ENCODE results near the gene PUS7.
"Not testable (repeated sequence)": the region's sequence is repeated elsewhere in the genome, so short reads cannot be mapped to it uniquely, and the experiment has no call there.

The PUS7 gene

GRCh38 chr7:105532709-105533460, 10.8 kb upstream of the PUS7 start:
- no peak for DNase-seq (ENCODE audit: extremely low read depth, low read depth)
- TF ChIP-seq CTCF (IDR thresholded peaks at IDR 0.05; ENCODE audit: low read depth, low read length), result no peak

DNA sequence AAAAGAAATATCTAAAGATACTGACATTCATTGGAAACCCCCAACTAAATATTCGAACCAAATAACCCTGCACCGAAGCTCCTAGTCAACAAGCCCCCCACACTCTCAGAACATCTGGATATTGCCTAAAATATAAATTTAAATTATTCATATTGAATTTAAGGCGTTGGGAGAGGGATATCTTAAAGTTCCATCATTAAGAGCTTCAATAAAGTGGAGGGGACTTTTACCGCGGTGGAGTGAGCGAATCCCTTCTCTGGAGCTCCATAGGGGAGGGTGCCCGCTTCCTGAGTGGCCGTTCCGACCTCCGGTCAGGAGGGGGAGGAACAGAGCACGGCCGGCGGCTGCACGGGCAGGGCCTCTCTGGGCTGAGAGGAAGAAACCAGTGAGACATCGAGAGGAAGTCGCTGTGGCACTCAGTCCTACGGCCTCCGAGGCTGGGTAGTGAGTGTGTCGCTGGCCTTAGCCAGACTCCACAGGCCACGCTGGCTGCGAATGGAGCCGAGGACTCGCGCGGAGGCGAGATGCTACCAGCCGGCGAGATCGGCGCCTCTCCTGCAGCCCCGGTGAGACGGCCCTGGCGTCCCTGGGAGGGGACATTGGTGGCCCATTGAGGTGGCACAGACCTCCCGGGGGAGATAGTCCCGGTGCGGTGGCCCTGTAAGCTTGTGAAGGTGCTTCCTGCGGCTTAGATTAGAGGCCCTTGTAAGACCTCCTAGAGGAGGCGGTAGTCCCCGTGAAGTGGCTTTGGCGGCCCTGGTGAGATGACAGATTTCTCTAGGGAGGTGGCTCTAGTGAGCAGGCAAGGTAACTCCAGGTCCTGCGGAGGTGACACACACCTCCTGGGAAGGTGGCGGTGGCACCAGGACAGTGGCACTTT, 10.0 kb upstream of the PUS7 start, which contains the start of gene RINT1:
Gene RINT1 (plus strand): TSS at position 410 of the 880 bp plus-strand sequence. CDS start 115 bp downstream, at position 525.
- peak; percentile 85 for TF ChIP-seq CTCF (IDR thresholded peaks at IDR 0.05; ENCODE audit: low read depth, low read length)

GRCh38 chr7:105530546-105530945, 8.5 kb upstream of the PUS7 start:
- no peak for DNase-seq (ENCODE audit: extremely low read depth, low read depth)
- TF ChIP-seq CTCF (IDR thresholded peaks at IDR 0.05; ENCODE audit: low read depth, low read length), result no peak

More for the DNA sequence above, 10.0 kb upstream of the PUS7 start, which contains the start of gene RINT1:
- DNase-seq (ENCODE audit: extremely low read depth, low read depth), result peak; percentile 73

- TF ChIP-seq CTCF (IDR thresholded peaks at IDR 0.05; ENCODE audit: low read depth, low read length), result no peak
- no peak for DNase-seq (ENCODE audit: extremely low read depth, low read depth)
Observed at GRCh38 chr7:105530126-105530525, 8.1 kb upstream of the PUS7 start.

DNA sequence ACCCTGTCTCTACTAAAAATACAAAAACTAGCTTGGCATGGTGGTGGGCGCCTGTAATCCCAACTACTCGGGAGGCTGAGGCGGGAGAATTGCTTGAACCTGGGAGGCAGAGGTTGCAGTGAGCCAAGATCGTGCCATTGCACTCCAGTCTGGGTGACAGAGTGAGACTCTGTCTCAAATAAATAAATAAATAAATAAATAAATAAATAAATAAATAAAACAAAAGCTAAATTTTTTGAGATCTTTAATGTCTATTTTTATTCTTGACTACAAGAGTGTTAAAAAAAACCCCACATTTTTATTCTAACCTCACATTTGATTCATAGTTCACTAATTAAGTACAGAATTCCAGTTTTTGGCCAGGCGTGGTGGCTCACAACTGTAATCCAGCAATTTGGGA, 5.7 kb upstream of the PUS7 start:
- not testable (repeated sequence) for DNase-seq (ENCODE audit: extremely low read depth, low read depth)

- TF ChIP-seq CTCF (IDR thresholded peaks at IDR 0.05; ENCODE audit: low read depth, low read length), result no peak
- DNase-seq (ENCODE audit: extremely low read depth, low read depth), result no peak
Observed at GRCh38 chr7:105524840-105525239, 2.8 kb upstream of the PUS7 start.

DNA sequence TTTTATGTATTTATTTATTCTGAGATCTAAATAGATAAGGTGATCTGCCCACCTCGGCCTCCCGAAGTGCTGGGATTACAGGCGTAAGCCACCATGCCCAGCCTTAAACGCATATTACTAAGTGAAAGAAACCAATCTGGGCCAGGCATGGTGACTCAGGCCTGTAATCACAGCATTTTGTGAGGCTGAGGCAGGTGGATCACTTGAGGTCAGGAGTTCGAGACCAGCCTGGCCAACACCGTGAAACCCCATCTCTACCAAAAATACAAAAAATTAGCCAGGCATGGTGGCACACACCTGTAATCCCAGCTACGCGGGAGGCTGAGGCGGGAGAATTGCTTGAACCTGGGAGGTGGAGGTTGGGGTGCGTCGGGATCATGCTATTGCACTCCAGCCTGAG, 2.4 kb upstream of the PUS7 start:
- not testable (repeated sequence) for DNase-seq (ENCODE audit: extremely low read depth, low read depth)

DNA sequence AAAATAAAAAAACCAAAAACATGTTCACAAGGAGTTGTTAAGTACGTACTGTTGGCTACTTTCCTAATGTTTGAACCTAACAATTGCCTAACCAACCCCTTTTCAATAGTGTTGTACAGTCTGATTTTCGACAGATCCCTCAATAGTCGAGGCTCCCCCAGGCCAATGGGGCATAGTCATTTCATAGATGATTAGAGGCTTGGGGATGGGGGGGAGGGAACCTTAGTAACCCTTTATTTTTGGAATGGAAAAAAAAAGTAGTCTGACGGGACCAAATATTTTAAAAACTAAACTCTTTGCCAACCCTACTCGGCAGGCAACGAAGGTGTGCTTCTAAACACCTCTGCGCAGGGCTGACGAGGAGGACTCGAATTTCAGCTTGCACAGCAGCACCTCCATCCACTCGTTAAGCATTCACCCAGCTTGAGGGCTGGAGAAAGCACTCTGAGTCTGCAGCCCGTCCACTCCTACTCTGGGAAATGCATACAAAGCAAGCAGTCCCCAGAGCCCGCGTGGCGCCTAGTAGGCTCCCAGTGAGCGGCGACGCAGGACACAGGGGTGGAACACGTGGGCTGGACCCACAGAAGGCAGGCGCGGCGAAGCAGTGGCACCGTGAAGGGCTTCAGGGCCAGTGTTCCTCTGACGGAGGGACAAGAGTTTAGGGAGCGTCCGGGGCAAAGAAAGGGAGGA, 899 bp downstream of the PUS7 start:
- DNase-seq (ENCODE audit: extremely low read depth, low read depth), result no peak
- TF ChIP-seq CTCF (IDR thresholded peaks at IDR 0.05; ENCODE audit: low read depth, low read length), result no peak

GRCh38 chr7:105520620-105521019, 1.5 kb downstream of the PUS7 start:
- DNase-seq (ENCODE audit: extremely low read depth, low read depth), result not testable (repeated sequence)

All from AG09319 (cell line).